ENCODE data around the gene RANBP10. TPM values are rescaled to one million over a fixed set of nuclear protein-coding genes. Genes with fewer than 3 reads are reported as not detected.

The RANBP10 gene
- total and polyA plus RNA-seq, 2 of the 13 experiments (the other 11 are each of a cell fraction or from before 2014, with no cell fraction given): 9.2 to 22.7 TPM

DNA sequence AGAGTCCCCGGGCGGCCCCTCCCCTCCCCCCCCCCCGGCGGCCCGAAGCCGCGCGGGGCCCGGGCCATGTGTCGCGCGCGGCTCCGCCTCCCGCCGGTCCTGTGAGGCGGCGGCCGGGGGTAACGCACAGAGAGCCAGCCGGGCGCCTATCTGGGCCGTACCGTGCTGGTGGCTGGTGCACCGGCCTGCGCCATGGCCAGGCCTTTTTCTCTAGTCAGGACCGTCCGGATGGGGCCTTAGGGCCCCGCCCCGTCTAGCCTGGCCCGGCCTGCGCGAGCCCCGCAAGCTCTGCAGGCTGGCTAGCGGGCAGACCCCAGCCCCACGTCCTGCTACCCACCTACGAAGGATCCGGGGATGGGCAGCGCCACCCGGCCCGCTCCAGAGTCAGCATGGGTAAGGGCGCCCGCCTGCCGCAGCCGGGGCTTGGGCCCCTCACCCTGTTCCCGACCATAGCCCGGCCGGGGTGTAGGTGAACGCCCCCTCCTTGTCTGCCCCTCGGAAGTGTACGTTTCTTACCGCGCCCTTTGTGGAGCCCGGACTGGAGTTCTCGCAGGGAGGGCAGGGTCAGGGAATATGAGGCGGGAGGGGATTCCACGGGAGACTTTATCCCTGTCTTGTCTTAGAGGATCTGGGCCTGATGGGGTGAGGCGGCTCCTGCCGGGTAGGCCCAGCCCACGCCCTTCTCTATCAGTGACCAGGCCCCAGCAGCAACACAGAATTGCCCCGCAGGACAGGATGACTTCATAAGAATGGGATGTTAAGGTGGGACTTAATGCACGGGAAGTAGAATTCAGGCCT lies 40.9 kb upstream of the RANBP10 start, which contains the start of gene CENPT (continued):
- TF ChIP-seq ZNF549 (CRISPR knock-in tag; IDR thresholded peaks at IDR 0.05) (no peak), GTF2F1 (IDR thresholded peaks at IDR 0.05; ENCODE audit: low read length) (no peak), ZNF564 (CRISPR knock-in tag; IDR thresholded peaks at IDR 0.05) (no peak), ZNF83 (CRISPR knock-in tag; IDR thresholded peaks at IDR 0.05; ENCODE audit: borderline replicate concordance) (no peak), KDM6A (CRISPR knock-in tag; IDR thresholded peaks at IDR 0.05; ENCODE audit: low read depth) (peak; percentile 24; the same call in 1 of the 2 replicates), RXRA (CRISPR knock-in tag; IDR thresholded peaks at IDR 0.05) (0 out of 2 replicates have a peak, but pooled peaks have one; percentile 49), MTF2 (CRISPR knock-in tag; IDR thresholded peaks at IDR 0.05; ENCODE audit: borderline replicate concordance) (no peak), FOXA3 (CRISPR knock-in tag; IDR thresholded peaks at IDR 0.05) (no peak), ZNF460 (CRISPR knock-in tag; IDR thresholded peaks at IDR 0.05; ENCODE audit: borderline replicate concordance) (no peak), ZNF260 (CRISPR knock-in tag; IDR thresholded peaks at IDR 0.05; ENCODE audit: borderline replicate concordance, low read depth) (no peak)
- TF ChIP-seq, protein P1, sequence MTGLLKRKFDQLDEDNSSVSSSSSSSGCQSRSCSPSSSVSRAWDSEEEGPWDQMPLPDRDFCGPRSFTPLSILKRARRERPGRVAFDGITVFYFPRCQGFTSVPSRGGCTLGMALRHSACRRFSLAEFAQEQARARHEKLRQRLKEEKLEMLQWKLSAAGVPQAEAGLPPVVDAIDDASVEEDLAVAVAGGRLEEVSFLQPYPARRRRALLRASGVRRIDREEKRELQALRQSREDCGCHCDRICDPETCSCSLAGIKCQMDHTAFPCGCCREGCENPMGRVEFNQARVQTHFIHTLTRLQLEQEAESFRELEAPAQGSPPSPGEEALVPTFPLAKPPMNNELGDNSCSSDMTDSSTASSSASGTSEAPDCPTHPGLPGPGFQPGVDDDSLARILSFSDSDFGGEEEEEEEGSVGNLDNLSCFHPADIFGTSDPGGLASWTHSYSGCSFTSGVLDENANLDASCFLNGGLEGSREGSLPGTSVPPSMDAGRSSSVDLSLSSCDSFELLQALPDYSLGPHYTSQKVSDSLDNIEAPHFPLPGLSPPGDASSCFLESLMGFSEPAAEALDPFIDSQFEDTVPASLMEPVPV (CRISPR knock-in tag; IDR thresholded peaks at IDR 0.05): no peak
- TF ChIP-seq, protein P2, sequence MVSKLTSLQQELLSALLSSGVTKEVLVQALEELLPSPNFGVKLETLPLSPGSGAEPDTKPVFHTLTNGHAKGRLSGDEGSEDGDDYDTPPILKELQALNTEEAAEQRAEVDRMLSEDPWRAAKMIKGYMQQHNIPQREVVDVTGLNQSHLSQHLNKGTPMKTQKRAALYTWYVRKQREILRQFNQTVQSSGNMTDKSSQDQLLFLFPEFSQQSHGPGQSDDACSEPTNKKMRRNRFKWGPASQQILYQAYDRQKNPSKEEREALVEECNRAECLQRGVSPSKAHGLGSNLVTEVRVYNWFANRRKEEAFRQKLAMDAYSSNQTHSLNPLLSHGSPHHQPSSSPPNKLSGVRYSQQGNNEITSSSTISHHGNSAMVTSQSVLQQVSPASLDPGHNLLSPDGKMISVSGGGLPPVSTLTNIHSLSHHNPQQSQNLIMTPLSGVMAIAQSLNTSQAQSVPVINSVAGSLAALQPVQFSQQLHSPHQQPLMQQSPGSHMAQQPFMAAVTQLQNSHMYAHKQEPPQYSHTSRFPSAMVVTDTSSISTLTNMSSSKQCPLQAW (CRISPR knock-in tag; IDR thresholded peaks at IDR 0.05): peak; percentile 63
- TF ChIP-seq, protein P3, sequence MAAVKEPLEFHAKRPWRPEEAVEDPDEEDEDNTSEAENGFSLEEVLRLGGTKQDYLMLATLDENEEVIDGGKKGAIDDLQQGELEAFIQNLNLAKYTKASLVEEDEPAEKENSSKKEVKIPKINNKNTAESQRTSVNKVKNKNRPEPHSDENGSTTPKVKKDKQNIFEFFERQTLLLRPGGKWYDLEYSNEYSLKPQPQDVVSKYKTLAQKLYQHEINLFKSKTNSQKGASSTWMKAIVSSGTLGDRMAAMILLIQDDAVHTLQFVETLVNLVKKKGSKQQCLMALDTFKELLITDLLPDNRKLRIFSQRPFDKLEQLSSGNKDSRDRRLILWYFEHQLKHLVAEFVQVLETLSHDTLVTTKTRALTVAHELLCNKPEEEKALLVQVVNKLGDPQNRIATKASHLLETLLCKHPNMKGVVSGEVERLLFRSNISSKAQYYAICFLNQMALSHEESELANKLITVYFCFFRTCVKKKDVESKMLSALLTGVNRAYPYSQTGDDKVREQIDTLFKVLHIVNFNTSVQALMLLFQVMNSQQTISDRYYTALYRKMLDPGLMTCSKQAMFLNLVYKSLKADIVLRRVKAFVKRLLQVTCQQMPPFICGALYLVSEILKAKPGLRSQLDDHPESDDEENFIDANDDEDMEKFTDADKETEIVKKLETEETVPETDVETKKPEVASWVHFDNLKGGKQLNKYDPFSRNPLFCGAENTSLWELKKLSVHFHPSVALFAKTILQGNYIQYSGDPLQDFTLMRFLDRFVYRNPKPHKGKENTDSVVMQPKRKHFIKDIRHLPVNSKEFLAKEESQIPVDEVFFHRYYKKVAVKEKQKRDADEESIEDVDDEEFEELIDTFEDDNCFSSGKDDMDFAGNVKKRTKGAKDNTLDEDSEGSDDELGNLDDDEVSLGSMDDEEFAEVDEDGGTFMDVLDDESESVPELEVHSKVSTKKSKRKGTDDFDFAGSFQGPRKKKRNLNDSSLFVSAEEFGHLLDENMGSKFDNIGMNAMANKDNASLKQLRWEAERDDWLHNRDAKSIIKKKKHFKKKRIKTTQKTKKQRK (IDR thresholded peaks at IDR 0.05; ENCODE audit: low read length): no peak
- TF ChIP-seq, protein P4, sequence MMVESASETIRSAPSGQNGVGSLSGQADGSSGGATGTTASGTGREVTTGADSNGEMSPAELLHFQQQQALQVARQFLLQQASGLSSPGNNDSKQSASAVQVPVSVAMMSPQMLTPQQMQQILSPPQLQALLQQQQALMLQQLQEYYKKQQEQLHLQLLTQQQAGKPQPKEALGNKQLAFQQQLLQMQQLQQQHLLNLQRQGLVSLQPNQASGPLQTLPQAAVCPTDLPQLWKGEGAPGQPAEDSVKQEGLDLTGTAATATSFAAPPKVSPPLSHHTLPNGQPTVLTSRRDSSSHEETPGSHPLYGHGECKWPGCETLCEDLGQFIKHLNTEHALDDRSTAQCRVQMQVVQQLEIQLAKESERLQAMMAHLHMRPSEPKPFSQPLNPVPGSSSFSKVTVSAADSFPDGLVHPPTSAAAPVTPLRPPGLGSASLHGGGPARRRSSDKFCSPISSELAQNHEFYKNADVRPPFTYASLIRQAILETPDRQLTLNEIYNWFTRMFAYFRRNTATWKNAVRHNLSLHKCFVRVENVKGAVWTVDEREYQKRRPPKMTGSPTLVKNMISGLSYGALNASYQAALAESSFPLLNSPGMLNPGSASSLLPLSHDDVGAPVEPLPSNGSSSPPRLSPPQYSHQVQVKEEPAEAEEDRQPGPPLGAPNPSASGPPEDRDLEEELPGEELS (CRISPR knock-in tag; IDR thresholded peaks at IDR 0.05): no peak
- TF ChIP-seq, protein P5, sequence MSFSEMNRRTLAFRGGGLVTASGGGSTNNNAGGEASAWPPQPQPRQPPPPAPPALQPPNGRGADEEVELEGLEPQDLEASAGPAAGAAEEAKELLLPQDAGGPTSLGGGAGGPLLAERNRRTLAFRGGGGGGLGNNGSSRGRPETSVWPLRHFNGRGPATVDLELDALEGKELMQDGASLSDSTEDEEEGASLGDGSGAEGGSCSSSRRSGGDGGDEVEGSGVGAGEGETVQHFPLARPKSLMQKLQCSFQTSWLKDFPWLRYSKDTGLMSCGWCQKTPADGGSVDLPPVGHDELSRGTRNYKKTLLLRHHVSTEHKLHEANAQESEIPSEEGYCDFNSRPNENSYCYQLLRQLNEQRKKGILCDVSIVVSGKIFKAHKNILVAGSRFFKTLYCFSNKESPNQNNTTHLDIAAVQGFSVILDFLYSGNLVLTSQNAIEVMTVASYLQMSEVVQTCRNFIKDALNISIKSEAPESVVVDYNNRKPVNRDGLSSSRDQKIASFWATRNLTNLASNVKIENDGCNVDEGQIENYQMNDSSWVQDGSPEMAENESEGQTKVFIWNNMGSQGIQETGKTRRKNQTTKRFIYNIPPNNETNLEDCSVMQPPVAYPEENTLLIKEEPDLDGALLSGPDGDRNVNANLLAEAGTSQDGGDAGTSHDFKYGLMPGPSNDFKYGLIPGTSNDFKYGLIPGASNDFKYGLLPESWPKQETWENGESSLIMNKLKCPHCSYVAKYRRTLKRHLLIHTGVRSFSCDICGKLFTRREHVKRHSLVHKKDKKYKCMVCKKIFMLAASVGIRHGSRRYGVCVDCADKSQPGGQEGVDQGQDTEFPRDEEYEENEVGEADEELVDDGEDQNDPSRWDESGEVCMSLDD (CRISPR knock-in tag; IDR thresholded peaks at IDR 0.05; ENCODE audit: borderline replicate concordance): 0 out of 2 replicates have a peak, but pooled peaks have one; percentile 26

Measured in HepG2 (cell line).